Measurements from ENCODE around the gene TTC3.
A peak's percentile ranks its signal among the peaks of the same experiment; 100 is the strongest.

Gene TTC3

DNA sequence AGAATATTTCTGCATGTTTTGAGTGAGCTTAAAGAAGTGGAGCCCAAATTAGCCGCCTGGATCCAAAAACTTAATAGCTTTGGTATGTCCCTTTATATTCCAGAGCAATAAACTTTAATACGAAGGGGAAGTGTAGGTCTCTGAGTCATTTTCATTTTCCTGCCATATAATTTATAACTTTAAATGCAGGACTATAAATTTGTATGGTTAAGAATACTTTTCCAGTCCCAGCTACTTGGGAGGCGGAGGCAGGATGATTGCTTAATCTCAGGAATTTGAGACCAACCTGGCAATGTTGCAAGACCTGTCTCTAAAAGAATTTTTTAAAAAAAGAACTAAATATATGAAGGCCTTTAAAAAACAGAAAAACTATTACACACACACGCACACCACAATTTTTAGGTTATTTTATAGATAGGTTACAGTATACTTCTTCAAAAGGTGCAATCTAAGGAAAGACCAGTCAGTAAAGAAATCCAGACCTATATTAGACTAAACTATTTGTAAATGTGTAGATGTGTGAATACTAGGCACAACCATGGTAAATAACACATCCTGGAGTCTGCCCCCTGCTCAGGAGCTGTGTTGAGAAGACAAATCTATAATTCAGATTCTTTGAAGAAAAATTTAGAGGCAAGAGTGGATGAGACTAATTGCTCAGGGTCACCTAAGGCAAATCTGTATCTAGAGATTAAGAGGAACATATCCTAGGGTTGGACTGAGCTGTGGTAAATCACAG, 80.3 kb downstream of the TTC3 start:
- no peak for DNase-seq

DNA sequence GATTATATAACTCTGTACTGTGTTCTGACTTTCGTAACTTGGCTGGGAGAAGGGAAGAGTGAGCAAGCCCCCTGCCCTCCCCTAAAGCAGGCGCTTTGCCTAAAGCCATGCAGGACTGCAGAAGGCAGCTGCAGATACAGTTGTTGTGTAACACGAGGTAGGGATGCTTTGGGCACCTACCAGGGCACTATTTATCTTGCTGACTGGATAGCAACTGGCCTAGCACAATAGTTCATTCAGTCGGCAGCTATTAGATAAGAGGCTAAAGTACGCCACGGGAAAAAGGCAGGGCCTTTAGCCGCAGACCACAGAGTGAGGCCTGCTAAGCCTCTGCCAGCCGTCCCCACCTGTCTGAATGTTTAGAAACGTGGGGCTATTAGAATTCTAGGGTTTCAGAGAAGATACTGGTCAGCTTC, 80.9 kb downstream of the TTC3 start:
- DNase-seq, result no peak

DNA sequence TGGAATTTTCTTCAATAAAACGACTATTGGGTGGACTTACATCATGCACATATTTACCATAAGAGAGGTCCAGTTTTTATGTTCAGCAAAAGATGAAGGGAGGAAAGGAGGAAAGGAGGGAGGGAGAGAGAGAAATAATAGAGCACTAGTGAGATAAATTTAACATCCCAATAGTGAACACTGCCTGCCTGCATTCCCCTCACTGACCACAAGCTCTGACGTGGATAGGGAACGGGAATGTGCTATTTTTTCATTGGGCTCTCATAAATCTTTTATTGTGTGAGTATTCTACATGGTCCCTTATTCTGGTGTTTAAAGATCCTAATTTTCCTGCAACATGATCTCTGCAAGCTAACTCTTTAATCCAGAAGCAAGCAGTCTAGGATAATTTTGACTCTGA, 82.1 kb downstream of the TTC3 start:
- DNase-seq, result no peak

DNA sequence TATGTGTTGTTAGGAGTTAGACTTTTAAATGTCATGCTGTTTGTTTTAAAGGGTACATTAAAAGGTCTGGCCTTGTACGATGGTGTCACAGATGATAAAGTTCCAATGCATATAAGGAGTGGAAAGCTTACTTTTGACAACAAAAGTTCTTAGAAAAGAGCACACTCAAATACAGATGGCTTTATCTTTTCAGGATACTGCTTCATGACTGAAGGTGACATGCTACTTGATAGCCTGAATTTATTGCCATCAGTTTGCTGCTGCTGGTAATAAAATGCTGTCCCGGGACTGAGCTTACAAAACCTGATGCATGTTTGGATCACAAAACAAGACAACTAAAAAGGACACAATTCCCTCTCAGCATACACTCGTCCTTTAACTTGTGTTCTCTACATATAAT, 84.9 kb downstream of the TTC3 start:
- no peak for DNase-seq

DNA sequence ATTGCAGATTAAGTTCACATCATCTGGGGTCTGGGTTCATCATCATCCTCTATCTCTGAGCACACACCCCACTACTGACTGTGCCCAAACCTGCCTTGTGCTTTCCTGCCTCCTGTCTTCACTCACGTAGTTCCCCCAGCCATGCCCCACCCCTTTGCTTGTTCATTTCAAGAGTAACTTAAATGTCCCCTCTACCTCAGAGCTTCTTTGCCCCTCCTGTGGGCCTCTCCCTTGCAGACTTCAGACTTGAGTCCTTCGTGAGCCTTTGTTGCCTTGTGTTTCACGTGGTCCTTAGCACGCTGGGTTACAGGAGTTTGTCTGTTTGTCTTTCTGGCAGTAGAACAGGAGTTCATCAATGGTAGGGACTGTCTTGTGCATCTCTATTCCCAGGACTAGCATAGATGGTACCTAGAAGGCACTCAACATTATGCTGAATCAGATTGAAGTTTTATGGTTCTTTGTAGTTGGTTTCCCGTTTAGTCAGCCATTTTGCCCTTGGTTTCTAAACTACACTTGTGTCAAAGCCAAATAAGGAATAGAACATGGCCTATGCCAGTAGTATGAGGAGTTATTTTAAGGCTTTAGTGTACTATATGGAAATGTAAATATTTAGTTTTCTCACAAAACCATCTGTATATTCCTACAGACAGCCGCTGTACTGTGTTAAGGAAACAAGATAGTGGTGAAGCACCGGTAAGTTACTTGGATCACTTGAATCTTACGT, 86.2 kb downstream of the TTC3 start:
- DNase-seq, result no peak

DNA sequence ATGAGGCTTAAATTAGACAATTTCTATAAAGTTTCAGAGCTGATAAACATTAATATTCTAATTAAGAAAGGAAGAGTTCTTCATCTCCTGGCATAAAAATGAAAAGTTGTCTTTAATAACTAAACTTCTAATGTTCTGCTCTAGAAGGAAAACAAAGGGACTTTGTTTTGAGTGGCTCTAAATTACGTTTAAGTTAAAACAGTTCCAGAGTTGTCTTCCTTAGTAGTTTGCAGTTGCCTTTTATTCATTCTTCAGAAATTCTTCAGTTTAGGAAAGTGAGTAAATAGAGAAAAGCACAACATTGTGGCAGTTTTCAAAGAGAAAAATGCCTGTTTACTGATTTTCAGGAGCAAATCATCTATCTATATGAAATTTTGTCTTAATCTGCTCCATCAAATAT, 86.9 kb downstream of the TTC3 start:
- DNase-seq, result no peak

DNA sequence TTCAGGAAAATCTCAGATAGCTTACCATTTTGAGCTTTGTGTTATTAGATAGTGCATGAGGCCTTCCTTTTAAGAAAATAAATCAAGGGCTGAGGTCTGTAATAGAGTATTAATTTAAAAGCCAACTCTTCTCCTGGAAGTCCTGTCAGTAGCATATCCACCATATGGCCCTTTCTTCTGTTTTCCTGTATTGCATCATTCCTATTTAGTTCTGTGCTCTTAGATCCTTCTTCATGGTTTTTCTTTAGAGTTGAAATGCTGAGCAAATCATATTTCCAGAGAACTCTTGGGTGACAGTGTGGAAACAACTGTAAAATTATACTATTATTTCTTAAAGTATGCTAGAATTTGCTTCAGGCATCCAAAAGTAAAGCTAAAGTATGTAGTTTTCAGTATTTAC, 91.7 kb downstream of the TTC3 start:
- no peak for DNase-seq

DNA sequence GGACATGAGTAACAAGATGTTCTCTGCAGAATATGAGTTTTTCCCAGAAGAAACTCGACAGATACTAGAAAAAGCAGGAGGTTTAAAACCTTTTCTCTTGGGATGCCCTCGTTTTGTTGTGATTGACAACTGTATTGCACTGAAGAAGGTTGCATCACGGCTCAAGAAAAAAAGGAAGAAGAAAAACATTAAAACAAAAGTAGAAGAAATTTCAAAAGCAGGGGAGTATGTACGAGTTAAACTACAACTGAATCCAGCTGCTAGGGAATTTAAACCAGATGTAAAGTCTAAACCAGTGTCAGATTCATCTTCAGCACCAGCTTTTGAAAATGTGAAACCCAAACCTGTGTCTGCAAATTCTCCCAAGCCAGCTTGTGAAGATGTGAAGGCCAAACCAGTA, 92.5 kb downstream of the TTC3 start:
- no peak for DNase-seq

DNA sequence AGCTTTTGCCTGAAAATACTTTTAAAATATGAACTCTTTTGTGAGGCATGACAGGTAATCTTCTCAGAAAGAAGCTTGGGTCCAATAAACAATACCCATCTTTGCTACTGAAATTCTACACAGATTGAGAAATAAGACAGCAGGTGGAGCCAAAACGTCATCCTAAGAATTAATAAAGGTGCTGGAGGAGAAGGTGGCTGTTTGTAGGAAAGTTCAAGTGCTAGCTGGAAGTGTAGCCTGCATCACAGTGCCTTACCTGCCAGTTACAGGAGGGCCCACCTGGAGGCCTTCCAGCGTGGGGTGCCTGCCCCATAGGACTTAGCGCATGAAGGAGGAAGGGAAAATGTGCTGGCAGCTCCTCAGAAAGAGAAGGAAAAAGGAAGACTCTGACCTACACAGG, 93.7 kb downstream of the TTC3 start:
- DNase-seq, result no peak

DNA sequence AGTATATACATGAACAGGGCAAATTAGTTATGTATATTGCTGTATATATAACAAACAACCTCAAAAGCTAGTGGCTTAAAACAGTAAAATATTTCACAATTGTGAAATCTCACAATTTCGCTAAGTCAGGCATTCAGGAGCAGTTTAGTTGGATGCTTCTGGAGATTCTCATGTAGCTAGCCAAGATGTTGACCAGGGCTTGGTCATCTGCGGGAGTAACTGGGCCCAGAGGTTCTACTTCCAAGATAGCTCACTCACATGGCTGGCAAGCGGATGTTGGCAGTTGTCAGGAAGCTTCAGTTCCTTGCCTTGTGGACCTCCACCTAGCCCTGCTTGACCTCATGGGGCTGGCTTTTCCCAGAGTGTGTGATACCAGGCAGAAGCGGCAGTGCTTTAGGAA, 95.6 kb downstream of the TTC3 start:
- DNase-seq, result no peak

DNA sequence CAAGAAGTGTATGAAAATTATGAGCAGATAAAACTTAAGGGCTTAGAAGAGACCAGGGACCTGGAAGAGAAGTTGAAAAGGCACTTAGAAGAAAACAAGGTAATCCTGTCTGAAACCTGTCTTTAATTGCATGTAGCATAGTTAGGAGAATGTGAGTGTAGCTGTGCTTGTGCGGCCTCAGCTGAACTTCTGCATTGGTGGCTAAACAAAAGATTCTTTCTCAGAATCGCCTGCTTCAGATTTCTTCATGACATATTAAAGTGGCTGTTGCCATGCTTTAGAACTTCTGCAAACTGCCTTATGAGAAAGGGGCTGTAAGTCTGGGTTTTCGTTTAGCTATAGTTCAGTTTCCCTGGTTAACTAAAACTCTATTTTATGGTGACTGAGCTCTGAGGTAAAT, 99.6 kb downstream of the TTC3 start:
- DNase-seq, result no peak

DNA sequence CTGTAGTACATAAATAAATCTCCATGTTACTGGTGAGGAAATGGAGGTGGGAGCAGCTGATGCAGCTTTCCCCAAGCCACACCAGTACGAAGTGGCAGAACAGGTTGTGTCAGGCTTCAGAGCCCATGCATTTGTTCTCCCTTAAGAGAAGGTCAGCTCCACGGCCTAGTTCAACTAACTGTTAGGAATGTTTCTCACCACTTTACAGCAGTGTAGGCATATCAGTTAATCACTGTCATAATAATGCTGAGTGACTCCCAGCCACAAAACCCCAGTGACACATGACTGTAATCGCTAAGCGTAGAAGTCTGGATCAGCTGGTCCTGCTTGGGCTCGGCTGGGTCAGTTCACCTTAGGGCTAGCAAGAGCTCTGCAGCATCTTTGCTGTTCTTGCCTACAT, 103.7 kb downstream of the TTC3 start:
- DNase-seq, result no peak

DNA sequence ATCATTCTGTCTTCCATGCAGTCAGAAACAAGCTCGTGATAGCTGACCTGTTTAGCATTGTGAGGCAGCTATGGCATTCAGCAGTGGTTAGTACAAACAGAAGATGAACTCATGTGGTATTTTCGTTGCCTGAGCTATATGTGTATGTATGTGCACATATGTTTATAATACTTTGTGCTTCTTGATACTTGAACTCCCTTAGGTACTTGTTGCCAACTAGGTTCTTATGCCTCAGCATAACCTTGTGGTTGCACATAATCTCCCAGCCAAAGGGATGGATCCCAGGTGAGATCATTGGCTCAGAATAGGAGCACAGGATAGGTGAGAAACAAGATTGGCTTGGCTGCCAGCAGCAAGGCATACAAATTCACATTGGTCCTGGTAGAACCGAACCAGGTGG, 108.0 kb downstream of the TTC3 start:
- no peak for DNase-seq

DNA sequence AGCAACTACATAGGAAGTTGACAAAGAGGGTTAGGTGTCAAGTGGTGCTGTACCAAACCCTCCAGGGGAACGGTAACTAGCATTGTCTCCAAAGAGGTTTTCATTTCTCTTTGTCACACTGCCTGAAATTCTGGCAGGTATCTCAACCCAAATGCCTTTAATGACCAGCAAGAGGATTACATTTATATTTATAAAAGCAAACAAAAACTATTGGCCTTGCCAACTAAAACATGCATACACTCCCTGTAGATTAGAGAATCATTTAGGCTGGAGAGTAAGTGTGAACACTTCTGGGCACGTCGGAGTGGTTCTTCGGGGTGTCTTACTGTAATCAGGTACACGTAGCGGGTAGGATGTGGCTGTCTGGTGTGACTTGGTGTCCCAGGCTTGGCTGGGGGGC, 109.2 kb downstream of the TTC3 start:
- DNase-seq, result peak in 1 of 2 experiments; percentile 27

DNA sequence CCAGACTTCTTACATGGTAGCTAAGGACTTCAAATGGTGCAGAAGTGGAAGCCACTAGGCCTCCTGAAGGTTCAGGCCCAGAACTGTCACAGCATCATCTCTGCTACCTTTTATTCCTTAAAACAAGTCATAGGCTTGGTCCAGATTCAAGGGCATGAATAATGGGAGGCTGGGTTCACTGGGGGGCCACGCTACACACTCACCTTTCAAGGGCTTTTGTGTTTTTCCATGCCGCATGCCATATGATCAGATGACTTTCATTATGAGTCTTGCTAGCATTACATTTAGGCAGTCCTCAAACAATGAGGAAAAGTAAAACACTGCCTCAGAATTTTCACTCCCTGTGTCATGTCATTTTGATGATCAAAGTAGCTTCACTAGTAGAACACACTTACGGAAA, 110.7 kb downstream of the TTC3 start:
- no peak for DNase-seq

DNA sequence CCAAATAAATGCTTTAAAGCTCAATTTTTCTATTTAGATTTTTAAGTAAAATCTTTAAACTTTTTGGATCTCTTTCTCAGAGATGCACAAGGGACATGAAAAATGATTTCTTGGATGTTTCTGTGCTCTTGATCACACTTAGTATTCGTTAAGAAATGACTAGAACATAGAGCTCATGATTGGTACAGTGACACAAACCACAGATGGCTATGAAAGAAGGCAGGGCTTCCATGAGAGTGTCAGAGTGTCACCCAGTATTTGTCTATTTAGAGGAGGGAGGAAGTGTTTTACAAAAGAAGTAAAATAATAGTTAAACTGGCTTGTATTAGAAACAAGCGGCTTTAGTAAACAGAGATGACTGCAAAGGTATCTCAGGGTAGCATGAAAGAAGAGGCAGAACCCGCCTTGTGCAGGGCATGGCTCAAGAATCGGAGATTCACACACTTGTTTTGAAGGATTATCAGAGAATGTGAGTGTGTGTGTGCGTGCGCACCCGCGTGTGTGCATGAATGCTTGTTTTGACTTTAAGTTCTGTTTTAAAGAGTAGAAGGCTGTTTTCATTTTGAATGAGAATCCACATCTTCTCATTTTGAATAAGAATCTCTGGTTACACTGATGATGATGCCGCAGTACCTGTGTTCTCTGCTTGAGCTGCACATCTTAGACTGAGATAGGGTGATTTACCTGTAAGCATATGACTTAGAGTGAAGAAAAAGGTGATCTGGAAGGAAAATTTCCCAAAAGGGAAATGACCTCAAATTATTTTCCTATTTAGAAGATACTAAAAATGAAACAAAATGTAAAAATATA, 111.9 kb downstream of the TTC3 start:
- no peak for DNase-seq

DNA sequence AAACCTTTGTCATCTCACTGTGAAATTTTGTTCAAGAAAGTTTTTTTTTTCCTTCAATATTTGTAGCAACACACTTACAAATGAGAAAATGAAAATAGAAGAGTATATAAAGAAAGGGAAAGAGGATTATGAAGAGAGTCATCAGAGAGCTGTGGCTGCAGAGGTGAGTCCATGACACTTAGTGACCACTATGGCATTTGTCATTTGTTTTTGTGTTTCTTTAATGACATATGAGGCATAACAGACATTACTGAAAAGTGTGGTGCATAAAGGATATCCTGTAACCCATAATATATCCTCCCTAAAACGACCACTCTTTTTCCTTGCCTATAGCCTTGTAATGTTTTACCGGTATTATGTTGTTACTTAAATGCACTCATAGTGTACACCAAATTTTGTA, 113.9 kb downstream of the TTC3 start:
- no peak for DNase-seq

DNA sequence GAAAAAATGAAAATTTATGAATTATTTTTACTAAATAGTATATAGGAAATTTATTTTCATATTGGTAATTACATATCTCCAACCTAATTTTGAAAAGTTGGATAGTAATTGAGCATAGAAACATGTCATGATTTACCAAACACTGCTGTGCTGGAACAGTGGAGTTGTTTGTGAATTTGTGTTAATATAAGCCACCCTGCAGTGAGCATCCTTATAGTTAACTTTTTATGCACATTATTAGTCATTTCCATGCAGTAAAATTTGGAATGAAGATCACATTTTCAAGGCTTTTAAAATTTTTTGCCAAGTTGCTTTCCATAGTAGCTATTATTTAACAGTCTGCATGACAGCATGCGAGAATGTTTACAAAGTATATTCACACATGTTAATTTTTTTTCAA, 115.8 kb downstream of the TTC3 start:
- no peak for DNase-seq

DNA sequence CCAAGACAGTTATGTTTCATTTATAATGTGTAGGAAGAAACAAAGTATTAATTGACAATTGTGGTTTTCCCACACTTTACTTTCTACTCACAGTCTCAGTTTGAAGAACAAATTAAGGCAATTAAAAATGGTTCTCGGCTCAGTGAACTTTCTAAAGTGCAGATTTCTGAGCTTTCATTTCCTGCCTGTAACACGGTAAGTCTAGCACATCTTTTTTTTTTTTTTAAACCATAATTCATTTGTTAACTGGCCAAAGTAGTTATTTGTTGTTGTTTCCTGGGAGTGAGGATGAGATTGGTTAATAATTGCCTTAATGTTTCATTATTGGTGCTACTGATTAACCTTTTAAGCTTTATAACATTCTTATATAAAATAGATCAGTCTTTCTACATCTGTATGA, 119.0 kb downstream of the TTC3 start:
- no peak for DNase-seq

DNA sequence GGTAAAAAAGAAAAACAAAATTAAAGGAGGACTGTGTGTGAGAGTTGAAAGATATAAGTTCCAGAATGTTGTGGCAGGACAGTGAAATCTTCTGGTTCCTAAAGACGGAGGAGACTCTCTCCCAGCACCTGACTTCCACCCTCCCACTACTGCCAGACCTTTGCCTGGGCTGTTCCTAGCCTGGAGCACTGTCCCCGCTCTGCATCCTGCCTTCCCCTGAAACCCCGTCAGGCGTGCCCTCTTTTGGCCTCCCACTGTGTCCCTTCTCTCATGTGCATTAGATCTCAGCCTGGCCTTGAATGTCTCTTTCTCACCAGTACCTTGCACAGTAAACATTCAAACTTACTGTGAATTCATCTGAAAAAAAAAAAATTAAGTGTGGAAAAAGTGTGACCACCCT, 120.0 kb downstream of the TTC3 start:
- no peak for DNase-seq

DNA sequence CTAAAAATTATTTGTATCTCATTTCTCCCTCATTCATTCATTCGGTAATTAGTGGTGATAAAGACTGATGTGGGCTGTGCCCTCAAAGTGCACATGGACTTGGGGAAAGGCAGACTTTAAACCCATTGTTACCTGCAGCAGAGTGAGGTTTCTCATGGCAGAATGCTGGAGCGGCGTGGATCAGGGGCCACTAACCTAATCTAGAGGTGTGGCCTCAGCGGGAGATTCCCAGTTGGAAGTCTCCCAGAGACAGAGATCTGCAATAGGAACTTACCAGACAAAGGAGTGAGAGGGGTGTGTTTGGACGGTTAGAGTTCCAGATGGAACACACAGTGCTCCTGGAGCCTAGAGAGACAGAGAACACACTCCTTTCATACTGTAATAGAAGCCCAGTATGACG, 120.6 kb downstream of the TTC3 start:
- DNase-seq, result no peak

DNA sequence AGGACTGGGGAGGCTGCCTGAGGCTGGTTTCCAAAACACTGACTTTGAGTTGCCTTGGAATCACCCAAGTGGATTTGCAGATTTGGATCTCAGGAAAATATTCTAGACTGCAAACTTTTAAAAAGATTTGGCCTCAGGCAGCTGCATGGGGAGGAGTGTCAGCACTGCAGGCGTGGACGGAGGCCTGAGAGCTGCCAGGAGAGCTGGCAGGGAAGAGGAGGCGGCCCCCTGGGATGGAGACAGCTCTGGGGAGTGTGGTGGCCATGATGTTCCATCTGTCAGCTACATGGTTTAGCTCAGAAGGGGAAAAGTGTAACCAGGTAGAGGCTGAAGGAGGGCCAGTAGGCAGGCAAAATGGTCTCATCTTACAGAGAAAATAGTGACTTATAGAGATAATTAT, 122.0 kb downstream of the TTC3 start:
- no peak for DNase-seq

DNA sequence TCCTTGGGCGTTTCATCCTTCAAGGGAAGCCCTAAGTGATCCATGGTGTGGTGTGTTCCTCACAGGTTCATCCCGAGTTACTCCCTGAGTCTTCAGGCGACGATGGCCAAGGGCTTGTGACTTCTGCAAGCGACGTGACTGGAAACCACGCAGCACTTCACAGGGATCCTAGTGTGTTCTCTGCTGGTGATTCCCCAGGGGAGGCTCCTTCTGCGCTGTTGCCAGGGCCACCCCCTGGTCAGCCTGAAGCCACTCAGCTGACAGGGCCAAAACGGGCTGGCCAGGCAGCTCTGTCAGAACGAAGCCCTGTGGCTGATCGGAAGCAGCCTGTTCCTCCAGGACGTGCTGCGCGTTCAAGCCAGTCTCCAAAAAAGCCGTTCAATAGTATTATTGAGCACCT, 122.6 kb downstream of the TTC3 start:
- DNase-seq, result no peak

DNA sequence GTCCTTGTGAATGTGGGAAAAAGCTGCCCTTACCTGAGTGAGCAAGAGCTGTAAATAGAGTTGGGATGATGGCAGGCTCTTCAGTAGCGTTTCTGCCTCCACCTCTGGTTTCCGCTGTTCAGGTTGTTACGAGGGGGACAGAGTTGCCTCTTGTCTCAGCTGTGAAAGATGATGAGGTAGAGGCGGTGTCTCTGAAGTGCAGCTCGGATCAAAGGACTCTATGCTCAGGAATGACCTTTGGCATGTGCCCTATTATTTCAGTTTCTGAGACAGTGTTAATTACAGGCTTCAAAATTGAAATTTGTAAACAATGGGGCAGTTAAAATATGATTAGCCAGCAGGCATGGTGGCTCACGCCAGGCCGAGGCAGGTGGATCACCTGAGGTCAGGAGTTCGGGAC, 123.8 kb downstream of the TTC3 start:
- DNase-seq, result no peak
